ENCODE data around the gene BNC2.

Gene BNC2

DNA sequence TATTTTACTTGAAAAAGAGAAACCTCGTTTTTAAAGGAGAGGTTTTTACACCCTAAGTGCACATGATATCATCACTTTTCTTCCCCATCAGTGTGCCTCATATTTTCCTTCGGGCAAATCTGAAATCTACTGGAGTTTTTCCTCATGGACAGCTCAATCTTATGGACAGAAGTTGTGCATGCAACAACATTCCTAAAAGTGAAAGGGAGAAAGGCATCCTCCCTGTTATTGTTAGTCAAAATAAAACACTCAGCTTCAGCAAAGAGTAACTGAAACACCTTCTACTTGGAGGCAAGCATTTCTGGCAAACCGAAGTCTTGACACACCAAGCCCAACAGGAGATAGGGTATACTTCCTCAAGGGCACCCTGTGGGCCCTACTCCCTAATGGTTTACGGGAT, 217.9 kb downstream of the BNC2 start:
- Mint-ChIP-seq H3K4me3 (no peak overlapping the region), H3K27ac (no peak overlapping the region), H3K27me3 (no peaks in the 10 kb centered on the region), H3K4me1 (ENCODE audit: low read depth) (no peaks in the 10 kb centered on the region), H3K36me3 (ENCODE audit: low read depth) (no peaks in the 10 kb centered on the region), H3K9me3 (peaks cover 3% of the 10 kb centered on the region)

DNA sequence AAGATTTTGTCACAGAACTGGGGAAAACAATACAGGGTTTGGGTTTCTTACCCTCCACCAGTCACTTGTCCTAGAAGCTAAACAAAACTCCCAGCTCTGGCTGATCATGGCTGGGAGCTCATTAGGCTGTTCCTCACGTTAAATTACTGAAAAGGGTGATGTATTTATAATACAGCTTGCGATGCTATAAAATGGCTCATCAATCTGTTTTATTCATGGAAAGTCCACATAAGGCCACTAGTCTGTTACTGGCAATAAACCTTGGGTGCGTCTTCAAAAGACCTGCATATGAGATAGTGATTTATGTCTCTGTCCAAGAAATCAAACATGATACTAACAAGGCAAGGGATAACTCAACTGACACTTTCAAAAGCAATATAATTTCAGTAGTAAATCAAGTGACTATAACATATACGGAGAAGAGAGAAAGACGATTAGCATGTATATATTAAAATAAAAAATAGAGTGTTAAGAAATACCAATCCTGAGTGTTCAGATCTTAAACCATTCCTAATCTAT, 219.0 kb downstream of the BNC2 start:
- Mint-ChIP-seq H3K36me3 (ENCODE audit: low read depth) (no peaks in the 10 kb centered on the region), H3K27me3 (no peaks in the 10 kb centered on the region), H3K4me1 (ENCODE audit: low read depth) (no peaks in the 10 kb centered on the region), H3K9me3 (peaks cover 3% of the 10 kb centered on the region), H3K4me3 (no peak overlapping the region), H3K27ac (no peak overlapping the region)

DNA sequence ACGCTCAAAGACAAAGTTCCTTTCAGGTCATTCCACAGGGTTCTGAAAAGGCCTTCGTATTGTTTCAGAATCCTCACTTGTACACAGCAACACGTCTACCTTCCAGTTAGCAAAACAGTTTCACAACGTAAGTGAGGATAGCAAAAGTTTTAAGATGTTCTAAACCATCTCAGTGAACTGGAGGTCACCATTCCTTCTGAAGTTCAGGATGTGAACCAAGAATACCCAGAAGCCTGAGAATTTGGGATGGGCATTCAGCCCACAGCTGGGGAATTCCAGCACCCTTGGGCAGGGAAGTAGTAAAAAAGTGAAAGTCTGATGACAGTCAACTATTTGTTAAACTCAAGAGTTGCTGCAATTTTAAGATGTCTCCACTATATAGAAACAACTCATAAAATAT, 224.5 kb downstream of the BNC2 start:
- H3K36me3 Mint-ChIP-seq (ENCODE audit: low read depth) = no peaks in the 10 kb centered on the region
- H3K27me3 Mint-ChIP-seq = no peaks in the 10 kb centered on the region
- peaks cover 3% of the 10 kb centered on the region for H3K9me3 Mint-ChIP-seq
- H3K4me1 Mint-ChIP-seq (ENCODE audit: low read depth) = no peaks in the 10 kb centered on the region
- H3K4me3 Mint-ChIP-seq = no peak overlapping the region
- H3K27ac Mint-ChIP-seq = no peak overlapping the region

DNA sequence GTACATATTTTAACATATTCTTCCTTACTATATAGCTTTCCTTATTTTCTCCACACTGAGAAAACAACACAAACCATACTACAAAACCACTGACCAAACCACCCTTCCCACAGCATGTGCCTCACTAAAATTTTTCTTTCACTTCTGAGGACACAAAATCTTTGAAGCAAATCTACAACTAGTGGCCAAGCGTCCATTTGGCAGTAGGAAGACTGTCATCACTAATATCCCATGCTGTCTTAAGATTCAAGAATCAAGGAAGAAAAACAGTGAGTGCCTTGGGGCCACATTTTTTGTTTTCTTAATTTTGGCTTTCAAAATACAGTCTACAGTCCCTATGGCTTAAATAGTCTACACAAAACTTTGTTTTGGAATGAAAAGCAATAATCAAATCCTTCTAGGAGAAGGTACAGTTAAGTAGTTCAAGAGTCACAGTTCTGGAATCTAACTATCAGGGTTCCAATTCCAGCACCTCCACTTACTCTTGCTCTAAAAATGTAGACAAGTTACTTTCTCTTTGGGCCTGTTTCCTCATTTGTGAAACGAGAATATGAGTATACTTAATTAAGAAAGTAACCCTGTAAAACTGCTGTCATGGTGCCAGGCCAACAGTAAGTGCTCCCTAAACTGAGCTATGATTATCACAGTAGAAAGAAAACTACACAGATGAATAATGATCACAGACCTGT, 227.9 kb downstream of the BNC2 start:
- Mint-ChIP-seq H3K36me3 (ENCODE audit: low read depth) (no peaks in the 10 kb centered on the region), H3K4me3 (no peak overlapping the region), H3K27ac (no peak overlapping the region), H3K27me3 (no peaks in the 10 kb centered on the region), H3K9me3 (peaks cover 7% of the 10 kb centered on the region), H3K4me1 (ENCODE audit: low read depth) (no peaks in the 10 kb centered on the region)

DNA sequence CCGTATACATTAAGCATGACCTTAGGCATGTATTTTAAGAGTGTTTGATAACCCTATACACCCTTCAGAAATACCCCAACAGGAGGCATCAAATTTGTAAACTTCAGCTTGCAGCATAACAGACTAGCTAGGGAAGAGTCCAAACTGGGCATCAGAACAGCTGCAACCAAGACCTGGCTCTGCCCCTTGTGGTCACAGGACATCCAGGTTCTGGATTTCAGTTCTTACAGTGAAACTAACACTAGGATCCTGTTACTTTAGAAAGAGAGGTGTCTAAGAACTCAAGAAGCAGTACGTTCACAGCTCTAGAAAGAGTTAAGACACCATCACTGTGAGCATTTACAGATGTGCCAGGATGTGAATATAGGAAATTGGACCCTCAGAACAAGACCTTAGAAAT, 229.8 kb downstream of the BNC2 start:
- H3K36me3 Mint-ChIP-seq (ENCODE audit: low read depth) = no peaks in the 10 kb centered on the region
- H3K27me3 Mint-ChIP-seq = no peaks in the 10 kb centered on the region
- H3K4me3 Mint-ChIP-seq = no peak overlapping the region
- no peaks in the 10 kb centered on the region for H3K4me1 Mint-ChIP-seq (ENCODE audit: low read depth)
- H3K27ac Mint-ChIP-seq = no peak overlapping the region
- H3K9me3 Mint-ChIP-seq = peaks cover 4% of the 10 kb centered on the region

DNA sequence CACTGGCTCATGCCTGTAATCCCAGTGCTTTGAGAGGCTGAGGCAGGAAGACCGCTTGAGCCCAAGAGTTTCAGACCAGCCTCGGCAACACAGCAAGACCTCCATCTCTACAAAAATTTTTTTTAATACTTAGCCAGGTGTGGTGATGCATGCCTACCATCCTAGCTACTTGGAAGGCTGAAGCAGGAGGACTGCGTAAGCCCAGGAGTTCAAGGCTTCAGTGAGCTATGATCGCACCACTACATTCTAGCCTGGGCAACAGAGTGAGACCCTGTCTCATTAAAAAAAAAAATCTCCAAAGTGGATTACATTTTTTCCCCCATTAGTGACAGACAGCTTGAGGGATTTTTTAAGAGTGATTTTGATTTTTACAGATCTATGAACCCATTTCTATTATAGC, 230.8 kb downstream of the BNC2 start:
- Mint-ChIP-seq H3K4me1 (ENCODE audit: low read depth) (no peaks in the 10 kb centered on the region), H3K27ac (no peak overlapping the region), H3K4me3 (no peak overlapping the region), H3K27me3 (no peaks in the 10 kb centered on the region), H3K9me3 (peaks cover 4% of the 10 kb centered on the region), H3K36me3 (ENCODE audit: low read depth) (no peaks in the 10 kb centered on the region)

DNA sequence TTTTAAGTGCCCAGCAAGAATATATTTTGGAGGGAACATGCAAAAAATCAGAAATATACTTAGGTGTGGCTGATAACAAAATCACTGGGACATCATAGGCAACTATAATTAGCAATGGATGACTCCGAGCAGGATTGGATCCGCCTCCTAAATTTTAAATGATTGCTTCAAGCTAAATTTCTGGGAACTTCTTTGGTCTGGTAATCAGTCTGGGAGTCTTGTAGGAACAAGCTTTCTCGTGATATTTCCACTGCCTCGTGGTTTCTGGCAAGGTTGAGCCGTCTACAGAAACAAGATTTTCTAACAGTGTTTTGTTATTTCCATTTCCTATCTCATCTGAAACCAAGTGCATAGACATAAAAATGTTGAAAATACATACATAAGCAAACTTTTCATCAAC, 232.6 kb downstream of the BNC2 start:
- no peak overlapping the region for H3K27ac Mint-ChIP-seq
- no peak overlapping the region for H3K4me3 Mint-ChIP-seq
- H3K36me3 Mint-ChIP-seq (ENCODE audit: low read depth) = no peaks in the 10 kb centered on the region
- peaks cover 4% of the 10 kb centered on the region for H3K9me3 Mint-ChIP-seq
- no peaks in the 10 kb centered on the region for H3K4me1 Mint-ChIP-seq (ENCODE audit: low read depth)
- no peaks in the 10 kb centered on the region for H3K27me3 Mint-ChIP-seq

DNA sequence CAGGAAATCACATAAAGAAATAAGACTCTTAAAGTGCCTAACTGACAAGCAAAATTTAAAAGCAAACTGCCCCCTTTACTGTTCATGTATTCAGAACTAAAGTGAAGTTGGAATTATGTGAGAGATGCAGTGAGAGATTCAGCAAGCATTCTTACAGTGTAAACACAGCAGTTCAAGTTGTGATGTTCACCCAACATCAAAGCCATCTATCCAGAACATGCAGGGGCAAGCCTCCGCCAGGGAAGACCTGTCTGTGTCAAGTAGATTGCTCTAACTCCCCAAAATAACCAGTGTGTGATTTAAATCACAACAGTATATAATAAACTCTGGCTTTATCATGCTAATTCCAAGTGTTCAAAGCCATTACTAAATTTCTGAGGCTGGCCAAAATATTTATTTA, 233.3 kb downstream of the BNC2 start:
- Mint-ChIP-seq H3K4me3 (no peak overlapping the region), H3K9me3 (peaks cover 4% of the 10 kb centered on the region), H3K27ac (no peak overlapping the region), H3K27me3 (no peaks in the 10 kb centered on the region), H3K4me1 (ENCODE audit: low read depth) (no peaks in the 10 kb centered on the region), H3K36me3 (ENCODE audit: low read depth) (no peaks in the 10 kb centered on the region)

DNA sequence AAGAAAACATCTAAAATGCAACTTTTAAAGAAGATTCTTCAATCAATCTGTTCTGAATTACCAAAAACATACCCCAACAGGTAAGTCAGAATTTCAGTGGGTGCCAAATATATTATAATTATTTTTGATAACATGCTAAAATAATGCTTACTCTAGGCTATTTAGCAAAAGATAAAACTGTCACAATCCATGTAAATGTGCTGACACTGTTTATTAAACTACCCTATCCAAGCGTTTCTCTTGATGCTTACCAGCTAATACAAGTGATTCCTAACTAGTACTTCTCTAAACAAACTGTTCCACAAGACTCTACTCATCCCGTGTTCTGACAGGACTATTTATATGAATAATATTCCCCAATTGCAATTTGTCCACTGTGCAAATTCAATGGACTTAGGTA, 236.7 kb downstream of the BNC2 start:
- no peaks in the 10 kb centered on the region for H3K36me3 Mint-ChIP-seq (ENCODE audit: low read depth)
- H3K27me3 Mint-ChIP-seq = no peaks in the 10 kb centered on the region
- H3K9me3 Mint-ChIP-seq = peaks cover 4% of the 10 kb centered on the region
- no peak overlapping the region for H3K27ac Mint-ChIP-seq
- H3K4me1 Mint-ChIP-seq (ENCODE audit: low read depth) = no peaks in the 10 kb centered on the region
- H3K4me3 Mint-ChIP-seq = no peak overlapping the region

DNA sequence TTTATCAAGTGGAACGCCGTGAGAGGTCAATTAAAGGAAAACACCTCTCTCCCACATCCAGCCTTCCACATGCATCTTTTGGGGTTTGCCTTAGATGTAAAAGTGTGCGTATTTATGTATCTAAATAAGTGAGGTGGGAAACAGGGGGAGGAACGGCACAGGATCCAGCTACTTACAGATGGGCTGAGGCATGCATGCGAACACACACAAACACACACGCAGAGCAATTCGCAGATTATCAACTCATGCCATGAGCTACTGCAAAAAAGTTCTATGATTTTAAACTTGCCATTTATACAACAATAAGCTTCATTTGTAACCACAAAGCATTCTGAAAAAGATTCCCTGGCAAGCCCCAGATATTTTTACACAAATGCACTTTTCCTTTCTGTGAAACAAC, 242.1 kb downstream of the BNC2 start:
- H3K27me3 Mint-ChIP-seq = no peaks in the 10 kb centered on the region
- H3K4me1 Mint-ChIP-seq (ENCODE audit: low read depth) = no peaks in the 10 kb centered on the region
- no peaks in the 10 kb centered on the region for H3K9me3 Mint-ChIP-seq
- no peak overlapping the region for H3K4me3 Mint-ChIP-seq
- H3K36me3 Mint-ChIP-seq (ENCODE audit: low read depth) = no peaks in the 10 kb centered on the region
- no peak overlapping the region for H3K27ac Mint-ChIP-seq

DNA sequence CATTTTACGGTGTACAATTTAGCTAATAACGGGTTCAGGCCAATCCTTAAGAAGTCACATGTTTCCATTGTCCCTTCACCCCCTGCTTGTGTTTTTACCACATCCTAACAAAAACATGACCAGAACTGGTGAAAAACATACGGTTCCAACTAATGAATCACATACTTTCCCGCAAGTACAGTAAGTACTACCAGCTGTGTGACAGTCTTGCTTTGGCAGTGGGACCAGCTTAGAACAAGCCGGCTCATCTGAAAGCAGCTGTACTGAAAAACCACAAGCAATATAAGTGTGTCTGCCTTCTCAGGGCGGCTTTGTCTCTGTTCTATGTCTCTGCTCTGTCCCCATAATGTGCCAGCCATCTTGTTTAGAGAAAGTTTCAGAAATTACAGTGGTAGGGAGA, 242.5 kb downstream of the BNC2 start:
- Mint-ChIP-seq H3K27me3 (no peaks in the 10 kb centered on the region), H3K4me3 (no peak overlapping the region), H3K36me3 (ENCODE audit: low read depth) (no peaks in the 10 kb centered on the region), H3K9me3 (no peaks in the 10 kb centered on the region), H3K27ac (no peak overlapping the region), H3K4me1 (ENCODE audit: low read depth) (no peaks in the 10 kb centered on the region)

DNA sequence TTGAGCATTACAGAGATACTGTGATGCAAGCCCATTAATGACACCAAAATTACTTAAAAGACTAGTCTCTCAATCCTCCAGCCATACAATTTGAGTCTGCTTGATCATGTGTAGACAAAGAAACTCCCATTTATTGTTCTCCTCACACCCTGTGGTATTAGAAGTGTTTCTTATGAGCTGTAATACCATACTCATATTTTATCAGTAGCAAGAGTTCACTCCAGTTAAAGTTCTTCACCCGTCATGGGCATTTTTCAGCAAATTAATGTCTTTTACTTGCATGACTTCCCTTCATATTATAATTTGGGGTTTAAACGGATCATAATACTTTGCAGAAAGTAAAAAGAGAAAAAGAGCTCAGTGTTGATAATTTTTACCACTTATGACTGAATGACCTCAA, 242.9 kb downstream of the BNC2 start:
- H3K36me3 Mint-ChIP-seq (ENCODE audit: low read depth) = no peaks in the 10 kb centered on the region
- no peak overlapping the region for H3K4me3 Mint-ChIP-seq
- no peak overlapping the region for H3K27ac Mint-ChIP-seq
- H3K9me3 Mint-ChIP-seq = no peaks in the 10 kb centered on the region
- no peaks in the 10 kb centered on the region for H3K4me1 Mint-ChIP-seq (ENCODE audit: low read depth)
- no peaks in the 10 kb centered on the region for H3K27me3 Mint-ChIP-seq

DNA sequence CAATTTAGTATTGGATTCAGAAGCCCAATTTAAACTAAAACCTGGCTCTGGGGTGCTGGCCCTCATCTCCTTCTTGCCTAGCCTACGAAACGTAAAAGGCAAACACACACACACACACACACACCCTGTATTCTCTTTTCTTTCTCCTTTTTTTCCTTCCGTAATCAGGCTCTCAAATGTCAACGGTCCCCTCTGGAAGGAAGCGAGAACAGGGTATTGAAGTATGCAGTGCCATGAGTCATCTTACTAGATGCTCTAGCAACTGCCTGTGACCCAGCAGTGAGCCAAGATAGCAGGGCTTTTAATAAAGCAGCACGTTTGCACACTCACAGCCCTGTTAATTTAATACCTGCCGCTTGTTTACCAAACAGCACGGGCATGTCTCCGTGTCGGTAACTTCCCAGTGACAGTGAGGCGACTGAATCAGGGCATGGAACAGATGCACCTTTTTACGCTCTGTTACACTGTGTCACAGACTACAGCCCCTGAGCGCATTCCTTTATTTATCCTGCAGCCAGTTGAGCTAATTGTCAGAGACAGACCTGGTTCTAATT, 243.8 kb downstream of the BNC2 start:
- Mint-ChIP-seq H3K27me3 (no peaks in the 10 kb centered on the region), H3K36me3 (ENCODE audit: low read depth) (no peaks in the 10 kb centered on the region), H3K4me3 (no peak overlapping the region), H3K9me3 (no peaks in the 10 kb centered on the region), H3K27ac (no peak overlapping the region), H3K4me1 (ENCODE audit: low read depth) (no peaks in the 10 kb centered on the region)

DNA sequence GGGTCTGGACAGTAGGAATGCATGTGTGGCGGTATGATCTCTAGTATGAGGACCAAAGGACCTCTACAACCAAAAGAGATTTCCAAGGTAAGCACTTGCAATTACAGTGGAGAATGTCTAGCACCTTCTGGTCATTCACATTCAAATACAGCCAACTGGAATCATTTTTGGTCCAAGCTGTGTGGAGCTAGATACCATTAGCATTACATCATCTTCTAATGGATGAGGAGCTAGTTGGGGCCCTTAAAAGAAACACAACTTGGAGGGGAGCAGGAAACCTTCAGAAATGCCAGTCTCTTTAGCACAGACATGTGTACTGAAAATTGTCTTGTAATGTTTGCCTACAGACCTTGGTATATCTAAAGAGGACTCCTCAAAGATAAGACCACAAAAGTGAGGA, 244.7 kb downstream of the BNC2 start:
- Mint-ChIP-seq H3K27me3 (no peaks in the 10 kb centered on the region), H3K27ac (no peak overlapping the region), H3K4me1 (ENCODE audit: low read depth) (no peaks in the 10 kb centered on the region), H3K36me3 (ENCODE audit: low read depth) (no peaks in the 10 kb centered on the region), H3K4me3 (no peak overlapping the region), H3K9me3 (no peaks in the 10 kb centered on the region)

DNA sequence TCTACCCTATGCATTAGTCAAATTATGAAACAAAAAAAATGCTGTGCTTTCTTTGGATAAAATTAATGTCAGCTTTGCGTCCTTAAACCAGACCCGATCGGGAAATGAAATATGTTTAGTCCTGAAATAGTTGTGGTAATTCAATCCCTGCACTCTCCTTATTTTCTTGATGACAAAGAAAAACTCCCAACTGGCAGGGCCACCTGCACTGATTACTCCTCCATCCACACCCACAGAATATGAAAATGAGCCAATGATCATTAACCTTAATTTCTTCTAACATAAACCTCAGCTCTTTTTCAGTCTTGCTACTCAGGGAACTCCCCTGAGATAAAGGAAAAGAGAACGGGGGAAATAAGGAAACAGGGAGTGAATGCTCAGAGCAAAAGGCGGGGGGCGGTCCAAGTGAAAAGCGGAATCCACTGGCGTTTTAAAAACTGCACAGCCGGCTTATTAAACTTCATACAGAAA, 245.3 kb downstream of the BNC2 start:
- Mint-ChIP-seq H3K36me3 (ENCODE audit: low read depth) (no peaks in the 10 kb centered on the region), H3K4me3 (no peak overlapping the region), H3K27ac (no peak overlapping the region), H3K9me3 (no peaks in the 10 kb centered on the region), H3K4me1 (ENCODE audit: low read depth) (no peaks in the 10 kb centered on the region), H3K27me3 (no peaks in the 10 kb centered on the region)

DNA sequence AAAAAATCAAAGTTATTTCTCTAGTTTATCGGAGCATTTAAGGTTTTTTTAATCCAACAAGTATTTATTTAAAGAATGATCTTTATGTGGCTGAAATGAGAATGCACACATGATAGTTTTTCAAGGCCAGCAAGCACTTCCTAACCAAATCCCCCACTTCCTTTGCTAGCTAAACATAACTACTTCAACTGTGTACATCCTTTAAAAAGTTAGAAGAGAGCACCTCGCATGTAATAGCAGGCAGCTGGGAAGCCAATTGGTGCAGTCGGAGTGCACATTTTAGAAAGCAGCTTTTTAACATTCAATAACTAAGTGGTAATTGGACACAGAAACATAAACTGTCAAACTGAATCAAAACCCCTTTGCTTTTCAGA, 245.7 kb downstream of the BNC2 start:
- no peaks in the 10 kb centered on the region for H3K36me3 Mint-ChIP-seq (ENCODE audit: low read depth)
- H3K27me3 Mint-ChIP-seq = no peaks in the 10 kb centered on the region
- H3K9me3 Mint-ChIP-seq = no peaks in the 10 kb centered on the region
- no peaks in the 10 kb centered on the region for H3K4me1 Mint-ChIP-seq (ENCODE audit: low read depth)
- no peak overlapping the region for H3K27ac Mint-ChIP-seq
- no peak overlapping the region for H3K4me3 Mint-ChIP-seq
